HG03196 (cell line): ENCODE results near the gene C20orf144.
"Not testable (repeated sequence)": the region's sequence is repeated elsewhere in the genome, so short reads cannot be mapped to it uniquely, and the experiment has no call there.

Experiments
- ATAC-seq: cut with Tn5 transposase; IDR thresholded peaks from one replicate; pipeline ENCODE4 v1.9.1; 2021; ENCODE audit not compliant: unreplicated experiment

C20orf144 gene

GRCh38 chr20:33693741-33694638, 31.9 kb downstream of the C20orf144 start:
- ATAC-seq: no peak

- no peak for ATAC-seq
Measured at GRCh38 chr20:33694639-33695012, 32.5 kb downstream of the C20orf144 start.

- no peak for ATAC-seq
Measured at GRCh38 chr20:33696448-33696847, 34.3 kb downstream of the C20orf144 start.

- no peak for ATAC-seq
Measured at GRCh38 chr20:33697129-33697528, 35.0 kb downstream of the C20orf144 start.

- ATAC-seq: not testable (repeated sequence)
Measured at GRCh38 chr20:33698966-33699365, 36.8 kb downstream of the C20orf144 start.

GRCh38 chr20:33700696-33701441, 38.7 kb downstream of the C20orf144 start:
- not testable (repeated sequence) for ATAC-seq

GRCh38 chr20:33701629-33702450, 39.7 kb downstream of the C20orf144 start:
- ATAC-seq: no peak

GRCh38 chr20:33702861-33703260, 40.7 kb downstream of the C20orf144 start:
- no peak for ATAC-seq

- no peak for ATAC-seq
Measured at GRCh38 chr20:33703498-33704137, 41.5 kb downstream of the C20orf144 start.

- ATAC-seq: no peak
Measured at GRCh38 chr20:33704197-33704924, 42.2 kb downstream of the C20orf144 start.

- no peak for ATAC-seq
Measured at GRCh38 chr20:33707668-33708067, 45.5 kb downstream of the C20orf144 start.

GRCh38 chr20:33709398-33709797, 47.3 kb downstream of the C20orf144 start:
- ATAC-seq: no peak

GRCh38 chr20:33709905-33710541, 47.9 kb downstream of the C20orf144 start:
- no peak for ATAC-seq

GRCh38 chr20:33710681-33711445, 48.7 kb downstream of the C20orf144 start:
- no peak for ATAC-seq

GRCh38 chr20:33711446-33711738, 49.3 kb downstream of the C20orf144 start:
- ATAC-seq: no peak
